HG02970 (cell line): Measurements from ENCODE around the gene GDF15.
A peak's percentile ranks its signal among the peaks of the same experiment; 100 is the strongest.
"Not testable (repeated sequence)": the region's sequence is repeated elsewhere in the genome, so short reads cannot be mapped to it uniquely, and the experiment has no call there.

Source experiments
- ATAC-seq: cut with Tn5 transposase; IDR thresholded peaks from one replicate; pipeline ENCODE4 v1.9.1; 2021; ENCODE audit warnings: mild to moderate bottlenecking, moderate library complexity, moderate number of reproducible peaks; ENCODE audit not compliant: unreplicated experiment, low FRiP score

Gene GDF15

DNA sequence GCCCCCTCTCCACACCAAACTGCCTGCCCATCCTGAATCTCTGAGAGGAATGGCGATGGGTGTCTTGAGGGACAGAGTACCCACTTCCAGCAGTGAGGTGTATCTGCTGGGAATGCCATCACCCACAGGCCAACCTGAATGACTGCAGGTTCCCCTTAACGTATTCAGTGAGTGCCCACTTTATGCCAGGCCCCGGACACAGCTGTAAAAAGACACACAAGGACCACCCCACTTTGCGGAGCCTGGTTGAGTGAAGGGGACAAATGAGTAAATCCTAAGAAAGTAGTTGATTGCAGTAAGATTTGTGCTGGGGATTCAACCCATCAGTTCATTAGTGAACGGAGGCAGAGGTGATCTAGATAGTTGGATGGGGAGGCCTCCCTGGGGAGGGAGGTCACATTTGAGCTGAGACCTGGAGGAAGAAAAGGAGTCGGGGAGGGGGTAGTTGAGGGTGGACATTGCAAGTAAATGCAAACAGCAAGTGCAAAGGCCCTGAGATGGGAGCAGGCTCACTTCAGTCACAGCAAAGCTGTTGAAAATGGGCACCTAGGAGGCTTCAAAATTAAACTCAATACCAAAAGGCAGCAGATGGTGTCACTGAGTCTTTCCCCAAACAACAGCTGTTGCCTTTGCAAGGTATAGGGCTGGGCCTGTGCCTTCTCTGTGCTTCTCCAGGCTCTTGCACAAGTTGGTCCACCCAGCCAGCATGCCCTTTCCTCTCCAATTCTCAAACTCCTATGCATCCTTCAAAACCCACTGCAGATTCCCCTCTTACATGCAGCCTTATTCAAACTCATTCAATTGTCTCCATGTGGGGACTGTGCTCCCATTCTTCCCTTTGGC, 4.3 kb downstream of the GDF15 start:
- no peak for ATAC-seq

DNA sequence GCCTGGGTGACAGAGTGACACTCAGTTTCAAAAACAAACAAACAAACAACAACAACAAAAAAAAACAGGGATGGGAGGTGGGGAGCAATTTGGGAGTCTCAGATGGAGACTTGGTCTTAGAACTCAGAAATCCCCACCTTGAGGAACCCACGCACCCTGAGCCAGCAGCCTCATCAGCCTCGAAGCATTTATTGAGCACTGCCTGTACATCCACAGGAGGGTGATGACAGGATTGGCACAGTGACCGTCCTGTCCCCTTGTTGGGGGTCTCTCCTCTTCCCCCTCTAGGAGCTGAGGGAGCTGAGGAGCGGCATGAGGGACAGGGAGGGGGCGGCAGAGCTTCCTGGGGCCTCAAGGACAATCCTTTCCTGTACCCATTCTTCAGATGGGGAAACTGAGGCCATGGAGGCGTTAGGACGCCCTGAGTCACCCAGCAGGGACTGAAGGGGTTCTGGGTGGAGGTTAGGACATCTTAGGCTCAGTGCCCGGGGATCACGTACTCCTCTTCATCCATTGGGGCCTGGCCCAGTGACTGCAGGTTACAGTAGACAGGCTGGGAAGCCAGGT, 5.6 kb downstream of the GDF15 start:
- ATAC-seq: no peak

DNA sequence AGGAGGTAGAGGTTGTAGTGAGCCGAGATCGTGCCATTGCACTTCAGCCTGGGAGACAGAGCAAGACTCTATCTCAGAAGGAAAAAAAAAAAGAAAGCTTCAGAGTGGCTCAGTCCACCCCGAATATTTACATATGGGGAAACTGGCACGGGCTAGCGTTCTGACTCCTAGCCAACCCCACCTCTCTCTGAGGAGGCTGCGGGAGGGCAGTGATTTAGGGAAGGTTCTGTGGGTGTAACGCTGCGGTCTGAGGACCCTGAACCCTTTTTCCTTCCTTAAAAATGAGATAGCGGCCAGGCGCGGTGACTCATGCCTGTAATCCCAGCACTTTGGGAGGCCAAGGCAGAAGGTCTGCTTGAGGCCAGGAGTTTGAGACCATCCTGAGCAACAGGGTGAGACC, 6.5 kb downstream of the GDF15 start:
- ATAC-seq: no peak

DNA sequence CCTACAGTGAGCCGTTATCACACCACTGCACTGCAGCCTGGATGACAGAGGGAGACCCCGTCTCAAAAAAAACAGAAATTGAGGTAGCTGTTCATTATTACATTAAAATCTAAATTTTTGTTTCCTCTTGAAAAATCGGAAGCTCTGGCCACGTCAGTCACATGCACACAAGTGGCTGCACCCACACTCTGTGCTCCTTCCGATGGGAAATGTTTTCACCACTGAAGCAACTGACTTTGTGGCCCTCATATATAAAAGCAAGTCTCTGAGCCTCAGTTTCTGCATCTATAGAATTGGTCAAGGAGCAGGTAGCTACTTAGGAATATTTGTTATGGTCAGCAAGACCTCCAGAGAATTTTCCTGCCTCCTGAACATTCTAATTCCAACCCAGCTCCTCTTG, 7.0 kb downstream of the GDF15 start:
- no peak for ATAC-seq

DNA sequence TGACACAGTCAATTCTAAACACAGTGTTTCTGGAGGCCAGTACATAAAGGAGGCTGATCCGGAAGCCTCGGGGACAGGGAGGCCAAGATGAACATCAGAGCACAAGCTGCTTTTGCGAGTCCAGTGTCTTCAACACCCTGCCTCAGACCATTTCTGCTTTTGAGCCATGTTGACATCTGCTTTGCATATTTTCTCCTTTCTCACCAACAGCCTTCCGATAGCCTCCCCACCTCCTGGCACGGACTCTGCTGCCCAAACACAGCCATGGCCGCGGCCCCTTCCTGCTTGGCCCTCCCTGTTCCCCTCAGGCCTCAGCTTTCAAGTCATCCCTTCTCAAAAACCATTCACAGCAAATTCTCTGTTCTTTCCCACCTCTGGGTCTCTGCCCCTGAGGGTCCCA, 7.9 kb downstream of the GDF15 start:
- no peak for ATAC-seq

DNA sequence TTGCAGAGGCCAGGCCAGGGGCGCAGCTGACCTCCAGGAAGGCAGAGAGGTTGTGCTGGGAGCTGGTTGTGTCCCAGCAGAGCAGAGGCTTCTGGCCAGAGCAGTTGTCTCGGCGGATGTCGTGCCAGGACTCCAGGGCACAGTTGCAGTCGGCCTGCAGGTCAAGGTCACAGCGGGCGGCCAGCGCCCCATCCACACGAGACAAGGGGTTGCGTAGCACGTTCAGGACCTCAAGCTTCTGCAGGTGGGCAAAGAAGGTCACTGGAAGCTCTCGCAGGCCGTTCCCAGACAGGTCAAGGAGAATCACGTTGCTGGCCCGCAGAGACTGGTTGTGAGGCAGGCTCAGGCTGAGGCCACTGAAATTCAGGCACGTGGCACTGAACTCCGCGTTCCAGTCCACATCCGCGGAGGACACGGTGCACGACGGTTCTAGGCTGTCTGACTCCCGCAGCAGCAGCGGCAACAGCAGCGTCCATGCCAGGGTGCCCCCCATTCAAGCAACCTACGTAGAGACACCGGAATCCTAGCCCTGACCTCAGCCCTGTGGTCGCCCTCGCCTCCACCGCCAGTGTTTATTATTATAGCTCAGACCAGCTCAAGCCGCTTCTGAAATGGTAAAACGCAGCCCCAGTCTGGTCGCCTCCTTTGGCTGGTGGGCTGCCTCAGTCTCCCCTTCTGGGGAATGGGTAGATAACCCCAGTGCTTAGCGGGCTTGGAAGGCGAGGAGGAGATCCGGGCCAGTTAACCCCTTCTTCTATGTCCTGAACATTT, 10.7 kb downstream of the GDF15 start:
- no peak for ATAC-seq

DNA sequence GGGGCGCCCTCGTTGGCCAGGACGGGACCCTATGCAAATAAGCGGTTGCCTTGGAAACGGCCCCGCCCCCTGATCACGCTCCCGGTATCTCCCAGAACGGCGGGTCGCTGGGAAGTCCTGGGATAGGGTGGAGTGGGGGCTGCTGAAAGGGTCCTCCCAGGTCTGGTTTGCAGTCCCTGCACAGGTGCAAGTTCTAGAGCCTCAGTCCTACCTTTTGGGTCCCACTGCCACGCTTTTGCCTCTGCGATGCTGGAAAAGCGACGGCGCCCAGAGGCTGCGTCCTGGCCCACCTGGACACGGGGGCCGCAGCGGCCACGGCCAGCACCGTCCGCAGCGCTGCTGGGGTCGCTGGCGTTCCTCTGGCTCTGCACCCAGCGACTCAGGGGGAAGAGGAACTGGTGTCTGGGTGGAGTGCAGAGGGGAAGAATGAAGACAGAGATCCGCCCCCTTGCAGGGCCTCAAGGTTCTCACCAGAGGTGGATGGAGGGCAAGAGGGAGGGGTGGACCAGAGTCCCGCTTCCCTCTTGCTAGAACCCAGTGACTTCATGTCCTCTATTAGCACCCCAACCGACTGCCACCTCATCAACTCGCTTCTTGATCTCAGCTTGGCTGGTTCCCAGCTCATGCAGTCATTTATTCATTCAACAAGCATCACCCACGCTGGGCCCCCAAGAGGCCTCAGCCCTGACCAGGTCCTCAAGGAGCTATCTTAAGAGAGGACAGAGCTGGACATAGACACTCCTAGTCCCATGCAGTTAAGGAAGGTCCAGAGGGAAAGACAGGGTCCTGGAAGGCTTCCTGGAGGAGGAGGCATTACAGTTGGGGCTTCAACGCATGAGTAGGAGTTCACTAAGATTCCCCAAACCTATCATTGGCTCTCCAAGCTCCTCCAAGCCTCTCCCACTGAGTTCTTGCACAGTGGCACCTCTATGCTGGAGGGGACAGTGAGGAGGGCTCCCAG, 11.6 kb downstream of the GDF15 start, which contains the start of gene LRRC25:
Gene LRRC25 (minus strand): TSS at position 381 of the 961 bp plus-strand sequence. CDS start 659 bp downstream, outside the sequence.
- ATAC-seq: no peak

DNA sequence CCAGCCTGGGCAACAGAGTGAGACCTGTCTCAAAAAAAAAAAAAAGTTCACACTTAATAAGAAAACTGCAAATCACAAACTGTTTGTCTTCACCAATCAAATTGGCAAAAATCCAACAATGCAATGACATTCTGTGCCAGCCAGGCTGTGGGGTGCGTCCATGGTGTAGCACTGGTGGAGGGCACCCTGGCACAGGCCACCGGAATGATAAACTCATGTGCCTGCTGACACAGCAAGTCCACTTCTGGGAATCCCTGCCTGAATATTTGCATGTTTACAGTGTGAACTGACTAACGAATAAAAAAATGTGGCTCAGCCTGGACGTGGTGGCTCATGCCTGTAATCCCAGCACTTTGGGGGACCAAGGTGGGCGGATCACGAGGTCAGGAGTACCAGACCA, 13.1 kb downstream of the GDF15 start:
- no peak for ATAC-seq

DNA sequence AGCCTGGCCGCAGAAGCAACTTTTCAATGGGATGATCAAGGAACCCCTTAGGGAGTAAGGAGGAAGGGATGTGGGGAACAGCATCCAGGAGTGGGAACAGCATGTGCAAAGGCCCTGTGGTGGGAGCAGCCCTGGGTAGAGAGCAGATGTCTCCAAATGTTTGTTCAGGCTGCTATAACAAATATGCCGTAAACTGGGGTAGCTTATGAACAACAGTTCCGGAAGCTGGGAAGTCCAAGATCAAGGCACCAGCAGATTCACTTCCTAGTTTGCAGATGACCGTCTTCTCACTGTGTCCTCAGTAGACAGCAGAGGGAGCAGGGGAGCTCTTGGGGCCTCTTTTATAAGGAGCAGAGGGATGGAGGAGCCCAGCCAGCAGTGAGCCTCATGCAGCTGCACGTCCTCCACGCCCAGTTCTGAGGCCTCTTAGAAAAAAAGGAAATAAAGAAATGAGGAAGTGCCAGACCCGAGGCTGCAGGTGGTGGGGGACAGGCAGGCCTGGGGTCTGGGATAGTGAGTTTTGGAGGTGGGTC, 15.7 kb downstream of the GDF15 start:
- no peak for ATAC-seq

DNA sequence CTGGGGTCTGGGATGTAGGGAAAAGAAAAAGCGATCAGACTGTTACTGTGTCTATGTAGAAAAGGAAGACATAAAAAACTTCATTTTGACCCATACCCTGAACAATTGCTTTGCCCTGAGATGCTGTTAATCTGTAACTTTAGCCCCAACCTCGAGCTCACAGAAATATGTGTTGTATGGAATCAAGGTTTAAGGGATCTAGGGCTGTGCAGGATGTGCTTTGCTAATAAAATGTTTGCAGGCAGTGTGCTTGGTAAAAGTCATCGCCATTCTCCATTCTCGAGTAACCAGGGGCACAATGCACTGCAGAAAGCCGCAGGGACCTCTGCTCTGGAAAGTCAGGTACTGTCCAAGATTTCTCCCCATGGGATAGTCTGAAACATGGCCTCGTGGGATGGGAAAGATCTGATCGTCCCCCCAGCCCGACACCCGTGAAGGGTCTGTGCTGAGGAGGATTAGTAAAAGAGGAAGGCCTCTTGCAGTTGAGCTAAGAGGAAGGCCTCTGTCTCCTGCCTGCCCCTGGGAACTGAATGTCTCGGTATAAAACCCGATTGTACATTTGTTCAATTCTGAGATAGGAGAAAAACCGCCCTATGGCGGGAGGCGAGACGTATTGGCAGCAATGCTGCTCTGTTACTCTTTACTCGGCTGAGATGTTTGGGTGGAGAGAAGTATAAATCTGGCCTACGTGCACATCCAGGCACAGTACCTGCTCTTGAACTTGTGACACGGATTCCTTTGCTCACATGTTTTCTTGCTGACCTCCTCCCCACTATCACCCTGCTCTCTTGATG, 16.7 kb downstream of the GDF15 start:
- not testable (repeated sequence) for ATAC-seq

DNA sequence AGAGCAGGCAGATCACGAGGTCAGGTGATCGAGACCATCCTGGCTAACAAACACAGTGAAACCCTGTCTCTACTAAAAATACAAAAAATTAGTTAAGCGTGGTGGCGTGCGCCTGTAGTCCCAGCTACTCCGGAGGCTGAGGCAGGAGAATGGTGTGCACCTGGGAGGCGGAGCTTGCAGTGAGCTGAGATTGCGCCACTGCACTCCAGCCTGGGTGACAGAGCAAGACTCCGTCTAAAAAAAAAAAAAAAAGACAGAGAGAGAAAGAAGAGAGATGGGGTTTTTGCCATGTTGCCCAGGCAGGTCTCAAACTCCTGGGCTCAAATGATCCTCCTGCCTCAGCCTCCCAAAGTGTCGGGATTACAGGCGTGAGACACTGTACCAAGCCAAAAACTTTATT, 19.8 kb downstream of the GDF15 start:
- not testable (repeated sequence) for ATAC-seq

DNA sequence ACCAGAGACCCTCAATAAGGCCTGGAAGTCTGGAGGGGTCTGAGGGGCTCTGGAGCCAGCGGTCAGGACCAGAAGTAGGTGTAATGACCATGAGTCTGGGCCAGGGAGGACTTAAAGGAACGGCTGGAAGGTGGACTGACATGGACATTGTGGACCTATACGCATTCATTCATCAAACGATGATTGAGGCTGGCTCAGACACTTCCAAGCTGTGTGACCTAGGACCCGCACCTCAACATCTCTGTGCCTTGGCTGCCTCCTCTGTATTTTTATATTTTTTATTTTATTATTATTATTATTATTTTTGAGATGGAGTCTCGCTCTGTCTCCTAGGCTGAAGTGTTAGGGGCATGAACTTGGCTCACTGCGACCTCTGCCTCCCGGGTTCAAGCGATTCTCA, 20.8 kb downstream of the GDF15 start:
- no peak for ATAC-seq

DNA sequence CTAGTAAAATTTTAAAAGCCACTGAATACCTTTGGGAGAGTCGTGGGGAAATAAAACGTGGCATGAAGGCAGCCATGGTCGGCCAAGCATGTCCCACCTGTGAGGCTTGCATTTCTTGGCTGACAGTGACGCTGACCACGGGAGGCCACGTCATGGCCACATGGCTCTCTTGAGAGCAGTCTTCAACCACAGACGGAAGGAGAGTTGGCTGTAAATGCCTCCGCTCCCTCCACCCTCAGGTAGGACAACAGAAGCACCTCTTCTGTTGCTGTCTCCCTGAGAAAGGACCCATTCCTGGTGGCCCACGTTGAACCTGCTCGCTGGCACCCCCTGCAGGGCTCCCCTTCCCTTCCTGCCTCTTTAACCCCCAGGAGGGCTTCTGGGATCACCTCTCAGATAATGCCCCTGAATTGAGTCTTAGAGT, 22.1 kb downstream of the GDF15 start:
- peak; percentile 64 for ATAC-seq

DNA sequence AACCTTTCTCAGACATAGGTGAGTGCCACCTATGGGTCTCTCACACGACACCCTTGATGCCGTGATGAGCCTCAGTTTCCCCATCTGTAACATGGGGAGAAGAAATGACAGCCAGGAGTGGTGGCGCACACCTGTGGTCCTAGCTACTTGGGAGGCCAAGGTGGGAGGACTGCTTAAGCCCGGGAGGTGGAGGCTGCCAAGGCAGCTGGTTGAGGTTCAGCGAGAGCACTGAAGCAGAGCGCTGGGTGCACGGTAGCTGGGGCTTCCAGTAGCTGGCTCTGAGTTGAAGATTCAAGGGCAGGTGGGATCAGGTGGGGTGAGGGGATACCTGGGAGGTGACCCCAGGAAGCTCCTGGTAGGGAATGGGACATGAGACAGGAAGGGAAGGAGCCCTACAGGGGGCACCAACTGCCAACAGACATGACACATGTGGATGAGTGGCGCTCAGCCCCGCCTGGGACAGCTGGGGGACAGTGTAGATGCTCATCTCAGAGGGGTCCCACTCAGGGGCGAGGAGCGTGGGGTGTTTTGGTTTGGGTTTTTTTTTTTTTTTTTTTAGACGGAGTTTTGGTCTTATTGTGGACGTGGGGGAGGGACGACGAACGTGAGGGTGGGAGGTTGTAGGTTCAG, 26.8 kb downstream of the GDF15 start:
- no peak for ATAC-seq

DNA sequence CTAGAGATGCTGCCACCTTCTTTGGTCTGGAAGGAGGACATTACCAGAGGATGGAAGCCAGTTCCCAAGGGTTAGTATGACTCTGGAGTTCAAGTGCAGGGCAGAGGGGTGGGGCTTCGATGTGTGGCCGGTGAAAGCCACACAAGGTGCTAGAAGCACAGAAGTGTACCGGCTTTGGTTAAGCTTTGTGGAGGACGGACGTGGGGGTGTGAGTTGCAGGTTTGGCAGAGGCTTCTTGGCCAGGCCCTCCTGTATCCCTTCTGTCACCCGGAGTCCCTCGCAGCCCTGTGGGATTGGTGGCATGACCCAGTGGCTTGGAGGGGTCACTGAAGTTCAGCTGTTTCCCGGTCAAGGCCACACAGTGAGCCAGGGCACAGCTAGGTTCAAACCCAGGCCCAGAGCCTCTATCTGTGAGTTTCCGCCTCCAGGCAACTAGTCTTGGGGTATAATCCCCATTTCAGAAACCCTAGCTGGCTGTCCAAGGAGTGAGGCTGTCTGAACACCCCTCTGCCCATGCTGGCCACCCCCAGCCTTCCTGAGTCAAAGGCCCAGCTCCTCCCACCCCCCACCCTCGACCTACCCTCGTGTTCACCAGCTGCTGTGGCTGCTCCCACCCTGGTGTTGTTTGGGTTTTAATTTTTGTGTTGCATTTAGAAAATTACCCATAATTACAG, 28.7 kb downstream of the GDF15 start:
- ATAC-seq: no peak

DNA sequence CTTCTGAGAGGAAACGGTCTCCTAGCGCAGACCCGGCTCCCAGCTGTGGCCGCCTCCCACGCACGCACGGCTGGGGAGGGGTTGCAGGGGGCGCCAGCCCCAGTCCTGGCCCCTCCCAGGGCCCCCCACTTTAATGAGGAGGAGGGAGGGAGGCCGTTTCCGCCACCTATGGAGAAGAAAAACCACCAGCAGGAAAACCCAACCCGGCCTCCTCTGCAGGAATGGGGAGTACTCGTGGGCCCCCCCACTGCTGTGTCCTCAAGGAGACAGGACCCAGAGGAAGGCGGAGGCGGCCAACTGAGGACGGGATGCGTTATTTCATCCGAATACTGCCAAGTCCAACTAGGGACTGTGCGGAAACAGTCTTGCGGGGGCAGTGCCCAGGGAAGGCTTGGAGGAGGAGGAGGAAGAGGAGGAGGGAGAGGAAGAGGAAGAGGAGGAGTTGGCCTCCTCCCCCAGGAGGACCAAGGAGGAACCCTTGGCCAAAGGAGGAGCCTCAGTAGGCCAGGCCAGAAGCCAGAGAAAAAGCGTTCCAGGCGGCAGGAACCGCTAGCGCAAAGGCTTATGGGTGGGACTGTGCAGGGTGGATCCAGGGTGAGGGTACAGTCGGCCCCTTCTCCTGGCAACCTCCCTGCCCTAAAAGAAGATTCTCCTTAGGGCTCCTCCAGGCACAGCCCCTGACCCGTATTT, 29.4 kb downstream of the GDF15 start:
- no peak for ATAC-seq

DNA sequence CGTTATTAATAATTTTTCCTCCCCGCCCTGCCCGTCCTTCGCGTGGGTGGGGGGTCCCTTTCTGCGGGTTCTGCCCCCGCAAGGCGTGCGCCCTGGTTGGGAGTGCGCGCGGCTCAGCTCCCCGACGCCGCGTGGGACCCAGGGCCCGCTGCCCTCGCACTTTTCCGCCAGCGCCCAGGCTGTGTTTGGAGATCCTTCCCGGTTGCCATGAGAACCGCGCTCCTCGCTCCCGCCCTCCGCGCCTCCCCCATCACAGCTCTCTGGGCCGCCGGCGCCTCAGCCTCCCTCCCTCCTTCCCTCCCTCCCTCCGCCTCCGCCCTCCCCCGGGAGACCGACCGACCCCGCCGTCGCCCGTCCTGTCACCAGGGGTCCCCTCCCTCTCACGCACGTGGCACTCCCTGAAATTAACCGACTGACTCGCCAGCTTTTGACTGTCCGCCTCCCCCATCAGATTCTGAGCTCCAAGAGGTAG, 30.9 kb downstream of the GDF15 start:
- no peak for ATAC-seq
